HG02623 (cell line): Measurements from ENCODE around the gene G6PC2.
"Not testable (repeated sequence)": the region's sequence is repeated elsewhere in the genome, so short reads cannot be mapped to it uniquely, and the experiment has no call there.

Experiments used
- ATAC-seq: cut with Tn5 transposase; IDR thresholded peaks from one replicate; pipeline ENCODE4 v1.9.1; 2021; ENCODE audit warnings: moderate library complexity; ENCODE audit not compliant: unreplicated experiment

Gene G6PC2

GRCh38 chr2:168904358-168904757, 3.3 kb downstream of the G6PC2 start:
- no peak for ATAC-seq

- ATAC-seq, result no peak
These were observed 7.0 kb downstream of the G6PC2 start for GRCh38 chr2:168907940-168908662.

GRCh38 chr2:168910330-168910729, 9.2 kb downstream of the G6PC2 start:
- ATAC-seq, result no peak

GRCh38 chr2:168912466-168912865, 11.4 kb downstream of the G6PC2 start:
- ATAC-seq, result no peak

- no peak for ATAC-seq
These were observed 11.8 kb downstream of the G6PC2 start for GRCh38 chr2:168912901-168913369.

- no peak for ATAC-seq
These were observed 12.4 kb downstream of the G6PC2 start for GRCh38 chr2:168913495-168913894.

- ATAC-seq, result no peak
These were observed 14.6 kb downstream of the G6PC2 start for GRCh38 chr2:168915441-168916330.

GRCh38 chr2:168916331-168916675, 15.2 kb downstream of the G6PC2 start:
- no peak for ATAC-seq

- ATAC-seq, result no peak
These were observed 19.5 kb downstream of the G6PC2 start for GRCh38 chr2:168920504-168921157.

GRCh38 chr2:168926621-168927386, 25.7 kb downstream of the G6PC2 start:
- ATAC-seq, result no peak

- ATAC-seq, result no peak
These were observed 27.2 kb downstream of the G6PC2 start for GRCh38 chr2:168928113-168928831.

GRCh38 chr2:168929031-168929430, 27.9 kb downstream of the G6PC2 start:
- ATAC-seq, result no peak

- ATAC-seq, result no peak
These were observed 29.2 kb downstream of the G6PC2 start for GRCh38 chr2:168930242-168930641.

GRCh38 chr2:168932174-168932573, 31.1 kb downstream of the G6PC2 start:
- not testable (repeated sequence) for ATAC-seq

GRCh38 chr2:168934826-168935225, 33.7 kb downstream of the G6PC2 start:
- ATAC-seq, result no peak

GRCh38 chr2:168935810-168936581, 34.9 kb downstream of the G6PC2 start:
- no peak for ATAC-seq

GRCh38 chr2:168939061-168939460, 38.0 kb downstream of the G6PC2 start:
- ATAC-seq, result no peak

- peak; percentile 63 for ATAC-seq
These were observed 38.8 kb downstream of the G6PC2 start for GRCh38 chr2:168939918-168940317.

- no peak for ATAC-seq
These were observed 40.2 kb downstream of the G6PC2 start for GRCh38 chr2:168941297-168941696.
